Measurements from ENCODE around the gene MYL10. TPM values are rescaled to one million over a fixed set of nuclear protein-coding genes. Genes with fewer than 3 reads are reported as not detected.

MYL10 gene
- polyA plus RNA-seq, 1 donor from 2014 or later: not detected

DNA sequence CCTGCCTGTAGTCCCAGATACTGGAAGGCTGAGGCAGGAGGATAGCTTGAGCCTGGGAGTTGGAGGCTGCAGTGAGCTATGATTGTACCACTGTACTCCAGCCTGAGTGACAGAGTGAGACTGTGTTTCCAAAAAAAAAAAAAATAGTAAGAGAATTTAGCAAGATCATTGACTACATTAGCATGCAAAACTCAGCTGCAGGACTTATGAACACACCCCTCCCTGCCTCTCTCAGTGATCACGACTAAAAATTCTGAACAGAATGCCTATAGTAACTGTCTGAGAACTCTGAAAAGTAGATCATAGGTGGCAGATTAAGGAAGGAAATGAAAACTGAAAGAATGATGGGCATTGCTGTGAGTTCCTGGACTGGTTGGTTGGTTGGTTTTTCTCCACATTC is 50.5 kb downstream of the MYL10 start:
- Histone ChIP-seq H3K27ac (ENCODE audit: low read length) (no peak overlapping the region), H3K4me2 (ENCODE audit: low read length) (no peak overlapping the region), H3K79me2 (replicated peaks; ENCODE audit: insufficient read depth, low read length) (no peaks in the 10 kb centered on the region), H2AFZ (ENCODE audit: low read depth, low read length) (no peak overlapping the region), H3K36me3 (ENCODE audit: insufficient read depth, low read length) (no peaks in the 10 kb centered on the region), H3K4me3 (ENCODE audit: low read length) (no peak overlapping the region), H3K27me3 (ENCODE audit: insufficient read depth, low read depth, low read length) (no peaks in the 10 kb centered on the region), H3F3A (ENCODE audit: insufficient read depth, low read length, poor library complexity, severe bottlenecking) (no peaks in the 10 kb centered on the region), H3K9me2 (ENCODE audit: insufficient read depth, low read length) (no peaks in the 10 kb centered on the region), H3K9ac (ENCODE audit: low read length) (no peak overlapping the region), H4K20me1 (ENCODE audit: insufficient read depth) (no peaks in the 10 kb centered on the region), H3K9me3 (ENCODE audit: low read length) (no peaks in the 10 kb centered on the region)
- no peak for TF ChIP-seq RAD21 (conservative IDR thresholded peaks at IDR 0.05)
- TF ChIP-seq, protein P1, sequence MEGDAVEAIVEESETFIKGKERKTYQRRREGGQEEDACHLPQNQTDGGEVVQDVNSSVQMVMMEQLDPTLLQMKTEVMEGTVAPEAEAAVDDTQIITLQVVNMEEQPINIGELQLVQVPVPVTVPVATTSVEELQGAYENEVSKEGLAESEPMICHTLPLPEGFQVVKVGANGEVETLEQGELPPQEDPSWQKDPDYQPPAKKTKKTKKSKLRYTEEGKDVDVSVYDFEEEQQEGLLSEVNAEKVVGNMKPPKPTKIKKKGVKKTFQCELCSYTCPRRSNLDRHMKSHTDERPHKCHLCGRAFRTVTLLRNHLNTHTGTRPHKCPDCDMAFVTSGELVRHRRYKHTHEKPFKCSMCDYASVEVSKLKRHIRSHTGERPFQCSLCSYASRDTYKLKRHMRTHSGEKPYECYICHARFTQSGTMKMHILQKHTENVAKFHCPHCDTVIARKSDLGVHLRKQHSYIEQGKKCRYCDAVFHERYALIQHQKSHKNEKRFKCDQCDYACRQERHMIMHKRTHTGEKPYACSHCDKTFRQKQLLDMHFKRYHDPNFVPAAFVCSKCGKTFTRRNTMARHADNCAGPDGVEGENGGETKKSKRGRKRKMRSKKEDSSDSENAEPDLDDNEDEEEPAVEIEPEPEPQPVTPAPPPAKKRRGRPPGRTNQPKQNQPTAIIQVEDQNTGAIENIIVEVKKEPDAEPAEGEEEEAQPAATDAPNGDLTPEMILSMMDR (IDR thresholded peaks at IDR 0.05; ENCODE audit: poor library complexity, severe bottlenecking): no peak
- TF ChIP-seq EP300 (conservative IDR thresholded peaks at IDR 0.05; ENCODE audit: poor library complexity, severe bottlenecking): no peak
- TF ChIP-seq TAF1 (IDR thresholded peaks at IDR 0.05; ENCODE audit: low read depth): no peak
- no peak for TF ChIP-seq MXI1 (conservative IDR thresholded peaks at IDR 0.05; ENCODE audit: poor library complexity, severe bottlenecking)
- TF ChIP-seq, protein P2, sequence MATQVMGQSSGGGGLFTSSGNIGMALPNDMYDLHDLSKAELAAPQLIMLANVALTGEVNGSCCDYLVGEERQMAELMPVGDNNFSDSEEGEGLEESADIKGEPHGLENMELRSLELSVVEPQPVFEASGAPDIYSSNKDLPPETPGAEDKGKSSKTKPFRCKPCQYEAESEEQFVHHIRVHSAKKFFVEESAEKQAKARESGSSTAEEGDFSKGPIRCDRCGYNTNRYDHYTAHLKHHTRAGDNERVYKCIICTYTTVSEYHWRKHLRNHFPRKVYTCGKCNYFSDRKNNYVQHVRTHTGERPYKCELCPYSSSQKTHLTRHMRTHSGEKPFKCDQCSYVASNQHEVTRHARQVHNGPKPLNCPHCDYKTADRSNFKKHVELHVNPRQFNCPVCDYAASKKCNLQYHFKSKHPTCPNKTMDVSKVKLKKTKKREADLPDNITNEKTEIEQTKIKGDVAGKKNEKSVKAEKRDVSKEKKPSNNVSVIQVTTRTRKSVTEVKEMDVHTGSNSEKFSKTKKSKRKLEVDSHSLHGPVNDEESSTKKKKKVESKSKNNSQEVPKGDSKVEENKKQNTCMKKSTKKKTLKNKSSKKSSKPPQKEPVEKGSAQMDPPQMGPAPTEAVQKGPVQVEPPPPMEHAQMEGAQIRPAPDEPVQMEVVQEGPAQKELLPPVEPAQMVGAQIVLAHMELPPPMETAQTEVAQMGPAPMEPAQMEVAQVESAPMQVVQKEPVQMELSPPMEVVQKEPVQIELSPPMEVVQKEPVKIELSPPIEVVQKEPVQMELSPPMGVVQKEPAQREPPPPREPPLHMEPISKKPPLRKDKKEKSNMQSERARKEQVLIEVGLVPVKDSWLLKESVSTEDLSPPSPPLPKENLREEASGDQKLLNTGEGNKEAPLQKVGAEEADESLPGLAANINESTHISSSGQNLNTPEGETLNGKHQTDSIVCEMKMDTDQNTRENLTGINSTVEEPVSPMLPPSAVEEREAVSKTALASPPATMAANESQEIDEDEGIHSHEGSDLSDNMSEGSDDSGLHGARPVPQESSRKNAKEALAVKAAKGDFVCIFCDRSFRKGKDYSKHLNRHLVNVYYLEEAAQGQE (IDR thresholded peaks at IDR 0.05; ENCODE audit: borderline replicate concordance): no peak
- TF ChIP-seq POLR2AphosphoS5 (IDR thresholded peaks at IDR 0.05): no peak
- TF ChIP-seq SMC3 (conservative IDR thresholded peaks at IDR 0.05; ENCODE audit: poor library complexity): no peak
- TF ChIP-seq EZH2 (IDR thresholded peaks at IDR 0.05; ENCODE audit: borderline replicate concordance, insufficient read depth, low read length, poor library complexity, severe bottlenecking): no peak

DNA sequence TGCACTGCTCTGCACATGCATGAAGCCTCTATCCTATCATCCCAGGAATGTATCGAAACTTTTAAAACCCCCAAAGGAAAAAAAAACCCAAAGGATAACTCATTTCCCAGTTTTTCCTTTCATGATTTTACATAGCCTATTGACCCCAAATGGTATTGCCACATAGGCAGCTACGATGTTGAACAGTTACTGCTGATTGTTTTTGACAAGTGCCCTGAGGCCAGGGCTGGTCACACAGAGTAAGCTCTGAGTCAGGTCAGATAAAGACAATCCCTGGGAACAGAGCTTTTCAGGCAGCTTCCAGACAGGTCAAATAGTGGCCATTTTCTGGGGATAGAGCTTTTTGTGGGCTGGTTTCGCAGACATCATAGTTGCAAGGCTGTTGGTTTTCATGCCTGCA is 52.1 kb downstream of the MYL10 start:
- Histone ChIP-seq H3K4me2 (ENCODE audit: low read length) (no peak overlapping the region), H3K79me2 (replicated peaks; ENCODE audit: insufficient read depth, low read length) (no peaks in the 10 kb centered on the region), H3K27me3 (ENCODE audit: insufficient read depth, low read depth, low read length) (no peaks in the 10 kb centered on the region), H3K4me3 (ENCODE audit: low read length) (no peak overlapping the region), H4K20me1 (ENCODE audit: insufficient read depth) (no peaks in the 10 kb centered on the region), H3K9me3 (ENCODE audit: low read length) (peaks cover 5% of the 10 kb centered on the region), H3K9me2 (ENCODE audit: insufficient read depth, low read length) (no peaks in the 10 kb centered on the region), H2AFZ (ENCODE audit: low read depth, low read length) (no peak overlapping the region), H3K9ac (ENCODE audit: low read length) (no peak overlapping the region), H3F3A (ENCODE audit: insufficient read depth, low read length, poor library complexity, severe bottlenecking) (no peaks in the 10 kb centered on the region), H3K36me3 (ENCODE audit: insufficient read depth, low read length) (no peaks in the 10 kb centered on the region), H3K27ac (ENCODE audit: low read length) (no peak overlapping the region)
- no peak for TF ChIP-seq RAD21 (conservative IDR thresholded peaks at IDR 0.05)
- TF ChIP-seq EZH2 (IDR thresholded peaks at IDR 0.05; ENCODE audit: borderline replicate concordance, insufficient read depth, low read length, poor library complexity, severe bottlenecking): no peak
- no peak for TF ChIP-seq SMC3 (conservative IDR thresholded peaks at IDR 0.05; ENCODE audit: poor library complexity)
- TF ChIP-seq, protein P2 (IDR thresholded peaks at IDR 0.05; ENCODE audit: borderline replicate concordance): no peak
- no peak for TF ChIP-seq TAF1 (IDR thresholded peaks at IDR 0.05; ENCODE audit: low read depth)
- TF ChIP-seq MXI1 (conservative IDR thresholded peaks at IDR 0.05; ENCODE audit: poor library complexity, severe bottlenecking): no peak
- TF ChIP-seq EP300 (conservative IDR thresholded peaks at IDR 0.05; ENCODE audit: poor library complexity, severe bottlenecking): no peak
- no peak for TF ChIP-seq POLR2AphosphoS5 (IDR thresholded peaks at IDR 0.05)
- TF ChIP-seq, protein P1 (IDR thresholded peaks at IDR 0.05; ENCODE audit: poor library complexity, severe bottlenecking): no peak

Measured in neural cell (in vitro differentiated cells).